Calu3 (cell line): ENCODE data around the gene ZNF740. TPM values are rescaled to one million over a fixed set of nuclear protein-coding genes. Genes with fewer than 3 reads are reported as not detected.
"Not testable (repeated sequence)": the region's sequence is repeated elsewhere in the genome, so short reads cannot be mapped to it uniquely, and the experiment has no call there.

Experiments used
- BruUV-seq: library from RNA; stranded (reverse); fragments of 400-500 nt; replicated peaks from 2 replicates; lab custom pipeline; 2021; lab: Mats Ljungman, UMichigan
- CTCF ChIA-PET: fragments of 300-600 bp; sonication (Branson Sonifier 250); formaldehyde crosslinking; loops from one replicate; lab custom pipeline; 2022; ENCODE audit warnings: antibody characterized with exemption; lab: Charles Lee
- DNase-seq: peaks from one replicate; pipeline ENCODE4 v3.0.0; 2022
- H3K27ac Mint-ChIP-seq: one replicate; pipeline ENCODE4 v1.8.0; 2022; ENCODE audit warnings: mixed read lengths; ENCODE audit not compliant: unreplicated experiment
- H3K27me3 Mint-ChIP-seq: one replicate; pipeline ENCODE4 v1.8.0; 2022; ENCODE audit warnings: mixed read lengths; ENCODE audit not compliant: unreplicated experiment
- H3K36me3 Mint-ChIP-seq: one replicate; pipeline ENCODE4 v1.8.0; 2022; ENCODE audit warnings: mild to moderate bottlenecking, moderate library complexity, mixed read lengths; ENCODE audit not compliant: insufficient read depth, unreplicated experiment
- H3K4me1 Mint-ChIP-seq: one replicate; pipeline ENCODE4 v1.8.0; 2022; ENCODE audit warnings: mild to moderate bottlenecking, low read depth, mixed read lengths; ENCODE audit not compliant: unreplicated experiment
- H3K4me3 Mint-ChIP-seq: one replicate; pipeline ENCODE4 v1.8.0; 2022; ENCODE audit warnings: mild to moderate bottlenecking, low read depth, moderate library complexity, mixed read lengths; ENCODE audit not compliant: unreplicated experiment
- H3K9me3 Mint-ChIP-seq: one replicate; pipeline ENCODE4 v1.8.0; 2022; ENCODE audit warnings: low read depth, mixed read lengths; ENCODE audit not compliant: unreplicated experiment
- intact Hi-C: fragments of 100-400 bp; cut with micrococcal nuclease; formaldehyde crosslinking; loops from one replicate; pipeline ENCODE4 v1.10.0; 2022; ENCODE audit not compliant: unreplicated experiment
- total RNA-seq: library from RNA; stranded (reverse); gene quantifications from 2 replicates; pipeline ENCODE4 v1.2.3, GENCODE V29; 2022
- TF ChIP-seq, protein P1 (sequence below): fragments of 200-600 bp; IDR thresholded peaks from one replicate; pipeline ENCODE4 v1.8.0; 2022; ENCODE audit warnings: antibody characterized with exemption; ENCODE audit not compliant: unreplicated experiment

ZNF740 gene
- total RNA-seq, 1 experiment from 2014 or later = 32.7 TPM

DNA sequence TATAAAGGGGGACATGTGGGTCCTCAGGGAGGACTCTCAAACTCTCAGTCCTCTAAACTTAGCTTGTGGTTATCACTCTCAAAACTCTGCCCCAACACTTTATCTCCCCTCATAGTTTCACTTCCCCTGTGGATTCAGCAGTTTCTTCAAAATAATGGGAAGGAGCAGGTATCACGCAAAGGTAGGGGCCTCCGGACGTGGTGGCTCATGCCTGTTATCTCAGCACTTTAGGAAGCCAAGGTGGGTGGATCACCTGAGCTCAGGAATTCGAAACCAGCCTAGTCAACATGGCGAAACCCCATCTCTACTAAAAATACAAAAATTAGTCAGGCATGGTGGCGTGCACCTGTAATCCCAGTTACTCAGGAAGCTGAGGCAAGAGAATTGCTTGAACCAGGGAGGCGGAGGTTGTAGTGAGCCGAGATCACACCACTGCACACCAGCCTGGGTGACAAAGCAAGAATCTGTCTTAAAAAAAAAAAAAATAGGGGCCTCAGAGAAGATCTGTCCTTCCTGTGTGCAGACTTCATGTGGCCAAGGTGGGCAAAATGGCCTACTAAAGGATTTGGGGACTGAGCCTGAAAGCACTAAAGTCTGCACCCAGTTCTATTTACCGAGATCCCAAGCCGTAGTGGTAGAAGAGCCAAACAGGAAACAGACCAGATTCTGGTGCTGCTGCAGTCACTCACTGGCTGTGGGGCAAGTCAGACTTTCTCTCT, 20.1 kb downstream of the ZNF740 start:
- Mint-ChIP-seq H3K27me3 (peaks cover 30% of the 10 kb centered on the region), H3K36me3 (no peaks in the 10 kb centered on the region), H3K4me1 (peaks cover 9% of the 10 kb centered on the region), H3K27ac (no peak overlapping the region), H3K4me3 (no peak overlapping the region), H3K9me3 (no peaks in the 10 kb centered on the region)
- TF ChIP-seq, protein P1, sequence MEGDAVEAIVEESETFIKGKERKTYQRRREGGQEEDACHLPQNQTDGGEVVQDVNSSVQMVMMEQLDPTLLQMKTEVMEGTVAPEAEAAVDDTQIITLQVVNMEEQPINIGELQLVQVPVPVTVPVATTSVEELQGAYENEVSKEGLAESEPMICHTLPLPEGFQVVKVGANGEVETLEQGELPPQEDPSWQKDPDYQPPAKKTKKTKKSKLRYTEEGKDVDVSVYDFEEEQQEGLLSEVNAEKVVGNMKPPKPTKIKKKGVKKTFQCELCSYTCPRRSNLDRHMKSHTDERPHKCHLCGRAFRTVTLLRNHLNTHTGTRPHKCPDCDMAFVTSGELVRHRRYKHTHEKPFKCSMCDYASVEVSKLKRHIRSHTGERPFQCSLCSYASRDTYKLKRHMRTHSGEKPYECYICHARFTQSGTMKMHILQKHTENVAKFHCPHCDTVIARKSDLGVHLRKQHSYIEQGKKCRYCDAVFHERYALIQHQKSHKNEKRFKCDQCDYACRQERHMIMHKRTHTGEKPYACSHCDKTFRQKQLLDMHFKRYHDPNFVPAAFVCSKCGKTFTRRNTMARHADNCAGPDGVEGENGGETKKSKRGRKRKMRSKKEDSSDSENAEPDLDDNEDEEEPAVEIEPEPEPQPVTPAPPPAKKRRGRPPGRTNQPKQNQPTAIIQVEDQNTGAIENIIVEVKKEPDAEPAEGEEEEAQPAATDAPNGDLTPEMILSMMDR = no peak
- CTCF ChIA-PET = no interaction called here
- no TSS peak for BruUV-seq
- intact Hi-C loops = no loop called here
- no peak for DNase-seq

DNA sequence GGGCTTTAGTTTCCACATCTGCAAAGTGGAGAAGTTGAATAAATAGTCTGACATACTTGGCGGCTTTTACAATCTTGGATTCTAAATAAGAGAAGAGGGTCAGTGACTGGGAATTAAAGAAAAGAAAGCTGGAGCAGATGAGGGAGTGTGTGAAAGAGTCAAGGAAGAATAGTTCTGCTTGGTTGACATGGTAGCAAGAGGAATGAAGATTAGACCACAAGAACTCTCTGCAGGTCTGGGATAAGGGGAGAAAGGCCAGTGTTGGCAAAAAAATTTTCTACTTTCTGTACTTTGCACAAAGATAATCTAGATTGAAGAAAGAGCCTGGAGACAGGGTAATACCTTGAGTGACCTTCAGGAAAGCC, 20.6 kb downstream of the ZNF740 start:
- DNase-seq = no peak
- CTCF ChIA-PET = no interaction called here
- H3K4me3 Mint-ChIP-seq = no peak overlapping the region
- H3K27me3 Mint-ChIP-seq = peaks cover 30% of the 10 kb centered on the region
- no TSS peak for BruUV-seq
- no peaks in the 10 kb centered on the region for H3K36me3 Mint-ChIP-seq
- no peak overlapping the region for H3K27ac Mint-ChIP-seq
- intact Hi-C loops = no loop called here
- no peaks in the 10 kb centered on the region for H3K9me3 Mint-ChIP-seq
- TF ChIP-seq, protein P1 = no peak
- peaks cover 8% of the 10 kb centered on the region for H3K4me1 Mint-ChIP-seq

DNA sequence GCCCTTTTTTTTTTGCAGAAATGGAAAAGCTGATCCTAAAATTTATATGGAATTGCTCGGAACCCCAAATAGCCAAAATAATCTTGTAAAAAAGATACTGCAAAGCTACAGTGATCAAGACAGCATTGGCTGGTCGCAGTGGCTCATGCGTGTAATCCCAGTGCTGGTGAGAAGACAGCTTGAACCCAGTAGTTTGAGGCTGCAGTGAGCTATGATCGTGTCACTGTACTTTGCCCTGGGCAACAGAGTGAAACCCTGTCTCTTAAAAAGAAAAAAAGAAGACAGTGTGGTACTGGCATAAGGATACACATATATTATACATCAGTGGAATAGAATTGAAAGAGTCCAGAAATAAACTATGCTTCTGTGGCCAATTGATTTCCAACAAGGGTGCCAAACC, 21.1 kb downstream of the ZNF740 start:
- peaks cover 30% of the 10 kb centered on the region for H3K27me3 Mint-ChIP-seq
- BruUV-seq = no TSS peak
- TF ChIP-seq, protein P1 = no peak
- H3K36me3 Mint-ChIP-seq = peaks cover 2% of the 10 kb centered on the region
- no peak overlapping the region for H3K27ac Mint-ChIP-seq
- intact Hi-C loops = no loop called here
- CTCF ChIA-PET = no interaction called here
- no peak overlapping the region for H3K4me3 Mint-ChIP-seq
- H3K4me1 Mint-ChIP-seq = peaks cover 4% of the 10 kb centered on the region
- DNase-seq = no peak
- no peaks in the 10 kb centered on the region for H3K9me3 Mint-ChIP-seq

DNA sequence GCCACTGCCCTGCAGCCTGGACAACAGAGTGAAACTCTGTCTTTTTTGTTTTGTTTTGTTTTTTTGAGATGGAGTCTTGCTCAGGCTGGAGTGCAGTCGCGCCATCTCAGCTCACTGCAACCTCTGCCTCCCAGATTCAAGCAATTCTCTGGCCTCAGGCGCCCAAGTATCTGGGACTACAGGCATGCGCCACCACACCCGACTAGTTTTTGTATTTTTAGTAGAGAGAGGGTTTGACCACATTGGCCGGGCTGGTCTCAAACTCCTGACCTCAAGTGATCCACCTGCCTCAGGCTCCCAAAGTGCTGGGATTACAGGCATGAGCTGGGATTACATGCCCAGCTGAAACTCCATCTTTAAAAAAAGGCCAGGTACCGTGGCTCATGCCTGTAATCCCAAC, 21.8 kb downstream of the ZNF740 start:
- H3K27me3 Mint-ChIP-seq = peaks cover 30% of the 10 kb centered on the region
- H3K27ac Mint-ChIP-seq, H3K4me3 Mint-ChIP-seq, intact Hi-C loops, DNase-seq, BruUV-seq, H3K4me1 Mint-ChIP-seq, H3K9me3 Mint-ChIP-seq, H3K36me3 Mint-ChIP-seq, CTCF ChIA-PET: not testable (repeated sequence)

DNA sequence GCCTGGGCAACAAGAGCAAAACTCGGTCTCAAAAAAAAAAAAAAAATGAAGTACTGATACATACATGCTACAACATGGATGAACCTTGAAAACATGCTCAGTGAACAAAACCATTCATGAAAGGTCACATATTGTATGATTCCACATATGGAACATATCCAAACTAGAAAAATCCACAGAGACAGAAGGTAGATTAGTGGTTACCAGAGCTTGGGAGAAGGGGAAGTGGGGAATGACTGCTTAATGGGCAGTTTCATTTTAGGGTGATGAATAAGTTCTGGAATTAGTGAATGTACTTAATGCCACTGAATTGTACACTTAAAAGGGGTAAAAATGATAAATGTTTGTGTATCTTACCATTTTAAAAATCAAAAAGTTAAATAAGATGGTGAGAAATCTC, 23.8 kb downstream of the ZNF740 start:
- Mint-ChIP-seq H3K27ac (no peak overlapping the region), H3K27me3 (peaks cover 13% of the 10 kb centered on the region), H3K9me3 (no peaks in the 10 kb centered on the region), H3K4me3 (no peak overlapping the region), H3K36me3 (peaks cover 11% of the 10 kb centered on the region), H3K4me1 (peaks cover 10% of the 10 kb centered on the region)
- intact Hi-C loops = no loop called here
- BruUV-seq = no TSS peak
- no peak for DNase-seq
- CTCF ChIA-PET = no interaction called here
- TF ChIP-seq, protein P1 = no peak
